Measurements from ENCODE around the gene EIF2D.
A peak's percentile ranks its signal among the peaks of the same experiment; 100 is the strongest.

EIF2D gene

DNA sequence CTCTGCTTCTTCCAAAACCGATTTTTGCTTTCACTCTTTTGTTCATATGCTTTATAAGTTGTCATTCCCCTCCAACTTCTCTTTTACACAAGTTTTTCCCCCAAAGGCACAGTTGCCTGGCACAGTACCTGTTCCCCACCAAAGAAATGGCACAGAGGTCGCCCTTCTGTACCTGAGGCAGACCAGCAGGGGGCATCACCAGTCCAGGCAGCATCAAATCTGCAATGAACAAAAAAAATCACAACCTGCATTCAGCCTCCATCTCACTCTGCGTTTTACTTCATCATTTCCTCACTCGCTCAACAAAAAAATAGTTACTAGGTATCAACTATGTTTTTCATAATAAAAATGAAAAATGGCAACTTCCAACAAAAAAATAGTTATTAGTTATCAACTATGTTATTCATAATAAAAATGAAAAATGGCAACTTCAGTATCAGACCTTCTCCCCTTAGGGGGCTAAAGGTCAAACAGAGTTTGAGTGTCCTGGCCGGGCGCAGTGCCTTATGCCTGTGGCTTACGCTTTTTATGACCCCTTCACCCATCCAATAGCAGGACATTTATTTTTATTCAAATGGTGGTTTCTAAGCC is 4.1 kb downstream of the EIF2D start:
- Histone ChIP-seq H3K4me3 (ENCODE audit: low read depth, low read length) (no peak overlapping the region), H3K27ac (no peak overlapping the region), H3K36me3 (peaks cover 58% of the 10 kb centered on the region), H3K27me3 (ENCODE audit: insufficient read depth, low read depth, severe bottlenecking) (no peaks in the 10 kb centered on the region), H3K9me3 (ENCODE audit: severe bottlenecking) (no peaks in the 10 kb centered on the region)
- DNase-seq: peak; percentile 80
- TF ChIP-seq, protein P1, sequence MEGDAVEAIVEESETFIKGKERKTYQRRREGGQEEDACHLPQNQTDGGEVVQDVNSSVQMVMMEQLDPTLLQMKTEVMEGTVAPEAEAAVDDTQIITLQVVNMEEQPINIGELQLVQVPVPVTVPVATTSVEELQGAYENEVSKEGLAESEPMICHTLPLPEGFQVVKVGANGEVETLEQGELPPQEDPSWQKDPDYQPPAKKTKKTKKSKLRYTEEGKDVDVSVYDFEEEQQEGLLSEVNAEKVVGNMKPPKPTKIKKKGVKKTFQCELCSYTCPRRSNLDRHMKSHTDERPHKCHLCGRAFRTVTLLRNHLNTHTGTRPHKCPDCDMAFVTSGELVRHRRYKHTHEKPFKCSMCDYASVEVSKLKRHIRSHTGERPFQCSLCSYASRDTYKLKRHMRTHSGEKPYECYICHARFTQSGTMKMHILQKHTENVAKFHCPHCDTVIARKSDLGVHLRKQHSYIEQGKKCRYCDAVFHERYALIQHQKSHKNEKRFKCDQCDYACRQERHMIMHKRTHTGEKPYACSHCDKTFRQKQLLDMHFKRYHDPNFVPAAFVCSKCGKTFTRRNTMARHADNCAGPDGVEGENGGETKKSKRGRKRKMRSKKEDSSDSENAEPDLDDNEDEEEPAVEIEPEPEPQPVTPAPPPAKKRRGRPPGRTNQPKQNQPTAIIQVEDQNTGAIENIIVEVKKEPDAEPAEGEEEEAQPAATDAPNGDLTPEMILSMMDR (IDR thresholded peaks at IDR 0.05; ENCODE audit: low read depth, low read length): peak; percentile 97

DNA sequence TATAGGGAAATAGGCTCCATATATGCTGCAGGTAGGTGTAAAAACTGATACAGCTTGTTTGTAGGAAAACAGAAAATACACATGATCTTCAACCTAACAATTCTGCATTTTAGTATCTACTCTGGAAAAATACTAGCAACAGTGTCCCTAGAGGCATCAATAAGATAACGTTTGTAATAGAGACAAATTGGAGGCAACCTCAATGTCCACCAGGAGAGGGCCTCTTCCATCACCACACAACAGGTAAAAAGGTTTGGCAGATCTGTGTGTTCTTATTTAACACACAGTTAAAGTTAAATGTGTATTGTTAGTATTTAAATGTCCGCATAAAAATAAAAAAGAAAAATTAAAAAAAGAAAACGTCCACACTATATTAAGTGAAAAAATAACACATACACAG is 5.4 kb downstream of the EIF2D start:
- Histone ChIP-seq H3K27ac (no peak overlapping the region), H3K4me3 (ENCODE audit: low read depth, low read length) (no peak overlapping the region), H3K9me3 (ENCODE audit: severe bottlenecking) (no peaks in the 10 kb centered on the region), H3K27me3 (ENCODE audit: insufficient read depth, low read depth, severe bottlenecking) (no peaks in the 10 kb centered on the region), H3K36me3 (peaks cover 69% of the 10 kb centered on the region)
- DNase-seq: peak; percentile 56
- TF ChIP-seq, protein P1 (IDR thresholded peaks at IDR 0.05; ENCODE audit: low read depth, low read length): peak; percentile 75

GRCh38 chr1:206604861-206605260 is 7.4 kb downstream of the EIF2D start:
- Histone ChIP-seq H3K4me3 (ENCODE audit: low read depth, low read length) (no peak overlapping the region), H3K27ac (no peak overlapping the region), H3K36me3 (peaks cover 78% of the 10 kb centered on the region), H3K27me3 (ENCODE audit: insufficient read depth, low read depth, severe bottlenecking) (no peaks in the 10 kb centered on the region), H3K9me3 (ENCODE audit: severe bottlenecking) (no peaks in the 10 kb centered on the region)
- TF ChIP-seq, protein P1 (IDR thresholded peaks at IDR 0.05; ENCODE audit: low read depth, low read length): no peak
- DNase-seq: no peak

GRCh38 chr1:206600527-206600926 is 11.7 kb downstream of the EIF2D start:
- no peak overlapping the region for H3K4me3 ChIP-seq (ENCODE audit: low read depth, low read length)
- DNase-seq: no peak
- peaks cover 89% of the 10 kb centered on the region for H3K36me3 ChIP-seq
- no peaks in the 10 kb centered on the region for H3K9me3 ChIP-seq (ENCODE audit: severe bottlenecking)
- TF ChIP-seq, protein P1 (IDR thresholded peaks at IDR 0.05; ENCODE audit: low read depth, low read length): no peak
- H3K27ac ChIP-seq: no peak overlapping the region
- H3K27me3 ChIP-seq (ENCODE audit: insufficient read depth, low read depth, severe bottlenecking): no peaks in the 10 kb centered on the region

GRCh38 chr1:206596319-206596666 is 16.0 kb downstream of the EIF2D start:
- peaks cover 91% of the 10 kb centered on the region for H3K36me3 ChIP-seq
- no peaks in the 10 kb centered on the region for H3K27me3 ChIP-seq (ENCODE audit: insufficient read depth, low read depth, severe bottlenecking)
- no peak for DNase-seq
- H3K9me3 ChIP-seq (ENCODE audit: severe bottlenecking): no peaks in the 10 kb centered on the region
- TF ChIP-seq, protein P1 (IDR thresholded peaks at IDR 0.05; ENCODE audit: low read depth, low read length): no peak
- no peak overlapping the region for H3K4me3 ChIP-seq (ENCODE audit: low read depth, low read length)
- no peak overlapping the region for H3K27ac ChIP-seq
